Measurements from ENCODE around the gene CTSW.

CTSW gene

GRCh38 chr11:65896034-65896999 is 16.7 kb downstream of the CTSW start:
- H3K4me2 ChIP-seq (ENCODE audit: low read length) = no peak overlapping the region
- H3K4me1 ChIP-seq (ENCODE audit: insufficient read depth, low read length, severe bottlenecking) = peaks cover 50% of the 10 kb centered on the region
- H3F3A ChIP-seq (ENCODE audit: insufficient read depth, low read length) = no peaks in the 10 kb centered on the region
- H3K9ac ChIP-seq (ENCODE audit: low read length) = no peak overlapping the region
- peaks cover 9% of the 10 kb centered on the region; the same call in 1 of the 2 replicates for H3K27me3 ChIP-seq (ENCODE audit: insufficient read depth, low read length)
- H2AFZ ChIP-seq (ENCODE audit: low read length) = no peak overlapping the region
- no peaks in the 10 kb centered on the region for H3K79me2 ChIP-seq (ENCODE audit: insufficient read depth, low read length)
- H3K4me3 ChIP-seq (ENCODE audit: low read depth, low read length, poor library complexity, severe bottlenecking) = no peak overlapping the region
- H3K9me2 ChIP-seq (ENCODE audit: low read depth, low read length) = no peaks in the 10 kb centered on the region
- no peak overlapping the region for H3K27ac ChIP-seq (ENCODE audit: low read depth, low read length, poor library complexity, severe bottlenecking)
- no peaks in the 10 kb centered on the region for H3K9me3 ChIP-seq (ENCODE audit: low read length)
- no peaks in the 10 kb centered on the region for H3K36me3 ChIP-seq (ENCODE audit: insufficient read depth, low read length)
- no peaks in the 10 kb centered on the region for H4K20me1 ChIP-seq (ENCODE audit: insufficient read depth, low read length)
- TF ChIP-seq EZH2 (IDR thresholded peaks at IDR 0.05; ENCODE audit: borderline replicate concordance, low read length) = no peak
- no peak for TF ChIP-seq CTCF (IDR thresholded peaks at IDR 0.05; ENCODE audit: low read length)

GRCh38 chr11:65897020-65897471 is 17.4 kb downstream of the CTSW start:
- Histone ChIP-seq H3K9me2 (ENCODE audit: low read depth, low read length) (no peaks in the 10 kb centered on the region), H3K4me1 (ENCODE audit: insufficient read depth, low read length, severe bottlenecking) (peaks cover 42% of the 10 kb centered on the region), H3K27me3 (ENCODE audit: insufficient read depth, low read length) (peaks cover 9% of the 10 kb centered on the region; the same call in 1 of the 2 replicates), H3K4me2 (ENCODE audit: low read length) (no peak overlapping the region), H3F3A (ENCODE audit: insufficient read depth, low read length) (no peaks in the 10 kb centered on the region), H4K20me1 (ENCODE audit: insufficient read depth, low read length) (no peaks in the 10 kb centered on the region), H3K9me3 (ENCODE audit: low read length) (no peaks in the 10 kb centered on the region), H3K36me3 (ENCODE audit: insufficient read depth, low read length) (no peaks in the 10 kb centered on the region), H3K9ac (ENCODE audit: low read length) (no peak overlapping the region), H3K27ac (ENCODE audit: low read depth, low read length, poor library complexity, severe bottlenecking) (no peak overlapping the region), H3K79me2 (ENCODE audit: insufficient read depth, low read length) (no peaks in the 10 kb centered on the region), H3K4me3 (ENCODE audit: low read depth, low read length, poor library complexity, severe bottlenecking) (no peak overlapping the region), H2AFZ (ENCODE audit: low read length) (no peak overlapping the region)
- TF ChIP-seq EZH2 (IDR thresholded peaks at IDR 0.05; ENCODE audit: borderline replicate concordance, low read length) = no peak
- TF ChIP-seq CTCF (IDR thresholded peaks at IDR 0.05; ENCODE audit: low read length) = no peak

- no peaks in the 10 kb centered on the region for H3K9me3 ChIP-seq (ENCODE audit: low read length)
- H3K27me3 ChIP-seq (ENCODE audit: insufficient read depth, low read length) = peaks cover 9% of the 10 kb centered on the region; the same call in 1 of the 2 replicates
- 0 out of 2 replicates have a peak overlapping the region, but pooled peaks have one; percentile 21 for H3K9ac ChIP-seq (ENCODE audit: low read length)
- no peaks in the 10 kb centered on the region for H3F3A ChIP-seq (ENCODE audit: insufficient read depth, low read length)
- peaks cover 25% of the 10 kb centered on the region for H3K4me1 ChIP-seq (ENCODE audit: insufficient read depth, low read length, severe bottlenecking)
- H2AFZ ChIP-seq (ENCODE audit: low read length) = no peak overlapping the region
- H3K9me2 ChIP-seq (ENCODE audit: low read depth, low read length) = no peaks in the 10 kb centered on the region
- no peaks in the 10 kb centered on the region for H4K20me1 ChIP-seq (ENCODE audit: insufficient read depth, low read length)
- H3K4me2 ChIP-seq (ENCODE audit: low read length) = peak overlapping the region; percentile 68
- H3K79me2 ChIP-seq (ENCODE audit: insufficient read depth, low read length) = no peaks in the 10 kb centered on the region
- no peaks in the 10 kb centered on the region for H3K36me3 ChIP-seq (ENCODE audit: insufficient read depth, low read length)
- H3K4me3 ChIP-seq (ENCODE audit: low read depth, low read length, poor library complexity, severe bottlenecking) = peak overlapping the region; percentile 57
- H3K27ac ChIP-seq (ENCODE audit: low read depth, low read length, poor library complexity, severe bottlenecking) = no peak overlapping the region
- TF ChIP-seq EZH2 (IDR thresholded peaks at IDR 0.05; ENCODE audit: borderline replicate concordance, low read length) = no peak
- no peak for TF ChIP-seq CTCF (IDR thresholded peaks at IDR 0.05; ENCODE audit: low read length)
These were observed 19.2 kb downstream of the CTSW start for GRCh38 chr11:65898656-65899355.

All from OCI-LY1 (cell line).